COLO668 (cell line): ENCODE data around the gene NDUFA11.
A peak's percentile ranks its signal among the peaks of the same experiment; 100 is the strongest.

Experiments used
- DNase-seq: peaks from one replicate; lab custom pipeline; 2025; ENCODE audit not compliant: unreplicated experiment; lab: John Stamatoyannopoulos, UW

The NDUFA11 gene

GRCh38 chr19:5903624-5904351, at the start of gene NDUFA11:
TSS of gene NDUFA11 (minus strand) at chr19:5903790. CDS start at chr19:5903708, 82 bp downstream.
- DNase-seq, result peak; percentile 96

- DNase-seq, result no peak
Measured at GRCh38 chr19:5953030-5953589, 49.5 kb upstream of the NDUFA11 start.

- DNase-seq, result peak; percentile 41
Measured at GRCh38 chr19:5952193-5953029, 48.8 kb upstream of the NDUFA11 start.

- peak; percentile 43 for DNase-seq
Measured at GRCh38 chr19:5951338-5951861, 47.8 kb upstream of the NDUFA11 start.

- DNase-seq, result no peak
Measured at GRCh38 chr19:5950741-5951140, 47.2 kb upstream of the NDUFA11 start.

- peak; percentile 77 for DNase-seq
Measured at GRCh38 chr19:5949792-5950305, 46.3 kb upstream of the NDUFA11 start.

GRCh38 chr19:5948752-5949564, 45.4 kb upstream of the NDUFA11 start:
- no peak for DNase-seq

GRCh38 chr19:5947435-5947834, 43.8 kb upstream of the NDUFA11 start:
- DNase-seq, result no peak

- DNase-seq, result no peak
Measured at GRCh38 chr19:5943623-5944022, 40.0 kb upstream of the NDUFA11 start.

GRCh38 chr19:5943045-5943444, 39.5 kb upstream of the NDUFA11 start:
- no peak for DNase-seq

- no peak for DNase-seq
Measured at GRCh38 chr19:5941673-5942072, 38.1 kb upstream of the NDUFA11 start.

- no peak for DNase-seq
Measured at GRCh38 chr19:5940260-5941208, 36.9 kb upstream of the NDUFA11 start.

GRCh38 chr19:5937550-5937949, 34.0 kb upstream of the NDUFA11 start:
- no peak for DNase-seq

GRCh38 chr19:5936292-5936592, 32.7 kb upstream of the NDUFA11 start:
- DNase-seq, result peak; percentile 37

GRCh38 chr19:5935473-5936291, 32.1 kb upstream of the NDUFA11 start:
- no peak for DNase-seq

GRCh38 chr19:5934774-5935472, 31.3 kb upstream of the NDUFA11 start:
- DNase-seq, result no peak

GRCh38 chr19:5934069-5934401, 30.4 kb upstream of the NDUFA11 start:
- DNase-seq, result no peak

GRCh38 chr19:5933391-5934068, 29.9 kb upstream of the NDUFA11 start:
- no peak for DNase-seq
